Measurements from ENCODE around the gene IGFLR1.

- no peak for TF ChIP-seq POLR2A (IDR thresholded peaks at IDR 0.05; ENCODE audit: low read depth, low read length)
- no peak for TF ChIP-seq NFE2L2 (IDR thresholded peaks at IDR 0.05; ENCODE audit: low read depth, low read length)
- TF ChIP-seq RAD21 (IDR thresholded peaks at IDR 0.05; ENCODE audit: low read length), result no peak
- TF ChIP-seq, protein P1, sequence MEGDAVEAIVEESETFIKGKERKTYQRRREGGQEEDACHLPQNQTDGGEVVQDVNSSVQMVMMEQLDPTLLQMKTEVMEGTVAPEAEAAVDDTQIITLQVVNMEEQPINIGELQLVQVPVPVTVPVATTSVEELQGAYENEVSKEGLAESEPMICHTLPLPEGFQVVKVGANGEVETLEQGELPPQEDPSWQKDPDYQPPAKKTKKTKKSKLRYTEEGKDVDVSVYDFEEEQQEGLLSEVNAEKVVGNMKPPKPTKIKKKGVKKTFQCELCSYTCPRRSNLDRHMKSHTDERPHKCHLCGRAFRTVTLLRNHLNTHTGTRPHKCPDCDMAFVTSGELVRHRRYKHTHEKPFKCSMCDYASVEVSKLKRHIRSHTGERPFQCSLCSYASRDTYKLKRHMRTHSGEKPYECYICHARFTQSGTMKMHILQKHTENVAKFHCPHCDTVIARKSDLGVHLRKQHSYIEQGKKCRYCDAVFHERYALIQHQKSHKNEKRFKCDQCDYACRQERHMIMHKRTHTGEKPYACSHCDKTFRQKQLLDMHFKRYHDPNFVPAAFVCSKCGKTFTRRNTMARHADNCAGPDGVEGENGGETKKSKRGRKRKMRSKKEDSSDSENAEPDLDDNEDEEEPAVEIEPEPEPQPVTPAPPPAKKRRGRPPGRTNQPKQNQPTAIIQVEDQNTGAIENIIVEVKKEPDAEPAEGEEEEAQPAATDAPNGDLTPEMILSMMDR (conservative IDR thresholded peaks at IDR 0.05; ENCODE audit: low read depth, low read length), result no peak
- no peak for TF ChIP-seq MAFK (IDR thresholded peaks at IDR 0.05; ENCODE audit: low read depth, low read length)
- TF ChIP-seq, protein P2, sequence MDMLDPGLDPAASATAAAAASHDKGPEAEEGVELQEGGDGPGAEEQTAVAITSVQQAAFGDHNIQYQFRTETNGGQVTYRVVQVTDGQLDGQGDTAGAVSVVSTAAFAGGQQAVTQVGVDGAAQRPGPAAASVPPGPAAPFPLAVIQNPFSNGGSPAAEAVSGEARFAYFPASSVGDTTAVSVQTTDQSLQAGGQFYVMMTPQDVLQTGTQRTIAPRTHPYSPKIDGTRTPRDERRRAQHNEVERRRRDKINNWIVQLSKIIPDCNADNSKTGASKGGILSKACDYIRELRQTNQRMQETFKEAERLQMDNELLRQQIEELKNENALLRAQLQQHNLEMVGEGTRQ (IDR thresholded peaks at IDR 0.05; ENCODE audit: low read depth, low read length), result no peak
- TF ChIP-seq SMC3 (IDR thresholded peaks at IDR 0.05; ENCODE audit: low read depth, low read length), result no peak
- TF ChIP-seq MAZ (IDR thresholded peaks at IDR 0.05; ENCODE audit: borderline replicate concordance, low read depth, low read length), result no peak
- TF ChIP-seq MXI1 (IDR thresholded peaks at IDR 0.05; ENCODE audit: borderline replicate concordance, low read depth, low read length), result no peak
- no peak for TF ChIP-seq CEBPB (IDR thresholded peaks at IDR 0.05; ENCODE audit: low read depth, low read length)
- no peak for TF ChIP-seq BHLHE40 (IDR thresholded peaks at IDR 0.05; ENCODE audit: low read depth, low read length)
- TF ChIP-seq CHD1 (IDR thresholded peaks at IDR 0.05; ENCODE audit: low read depth, low read length), result no peak
- TF ChIP-seq RFX5 (IDR thresholded peaks at IDR 0.05; ENCODE audit: low read depth, low read length), result no peak
Observed at GRCh38 chr19:35743640-35744429, 1.6 kb upstream of the IGFLR1 start.
